CD4-positive, alpha-beta T cell treated with Interleukin-17A for 4 hours (primary cell): ENCODE data around the gene MRAP.
"Not testable (repeated sequence)": the region's sequence is repeated elsewhere in the genome, so short reads cannot be mapped to it uniquely, and the experiment has no call there.

ENCODE experiments used
- DNase-seq: peaks from one replicate; pipeline ENCODE4 v3.0.0-alpha.2; 2020; ENCODE audit warnings: mixed read lengths

MRAP gene

DNA sequence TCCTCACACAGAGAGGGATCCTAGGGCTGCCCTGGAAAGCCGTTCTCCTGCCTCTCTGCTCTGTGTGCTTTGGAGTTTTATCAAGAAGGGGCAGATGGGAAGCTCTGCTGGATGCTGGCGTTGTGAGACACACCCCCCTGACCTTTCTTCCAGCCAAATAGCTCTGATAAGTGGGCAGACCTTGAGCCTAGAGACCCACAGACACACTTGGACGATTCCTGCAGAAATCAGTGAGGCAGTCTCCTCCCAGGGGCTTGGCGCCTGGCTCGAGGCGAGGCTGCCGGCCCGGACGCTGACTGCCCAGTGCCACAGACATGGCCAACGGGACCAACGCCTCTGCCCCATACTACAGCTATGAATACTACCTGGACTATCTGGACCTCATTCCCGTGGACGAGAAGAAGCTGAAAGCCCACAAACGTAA lies at the start of gene MRAP:
Gene MRAP (plus strand): TSS at position 198 of the 424 bp plus-strand sequence. CDS start 117 bp downstream, at position 315.
- DNase-seq, result no peak

DNA sequence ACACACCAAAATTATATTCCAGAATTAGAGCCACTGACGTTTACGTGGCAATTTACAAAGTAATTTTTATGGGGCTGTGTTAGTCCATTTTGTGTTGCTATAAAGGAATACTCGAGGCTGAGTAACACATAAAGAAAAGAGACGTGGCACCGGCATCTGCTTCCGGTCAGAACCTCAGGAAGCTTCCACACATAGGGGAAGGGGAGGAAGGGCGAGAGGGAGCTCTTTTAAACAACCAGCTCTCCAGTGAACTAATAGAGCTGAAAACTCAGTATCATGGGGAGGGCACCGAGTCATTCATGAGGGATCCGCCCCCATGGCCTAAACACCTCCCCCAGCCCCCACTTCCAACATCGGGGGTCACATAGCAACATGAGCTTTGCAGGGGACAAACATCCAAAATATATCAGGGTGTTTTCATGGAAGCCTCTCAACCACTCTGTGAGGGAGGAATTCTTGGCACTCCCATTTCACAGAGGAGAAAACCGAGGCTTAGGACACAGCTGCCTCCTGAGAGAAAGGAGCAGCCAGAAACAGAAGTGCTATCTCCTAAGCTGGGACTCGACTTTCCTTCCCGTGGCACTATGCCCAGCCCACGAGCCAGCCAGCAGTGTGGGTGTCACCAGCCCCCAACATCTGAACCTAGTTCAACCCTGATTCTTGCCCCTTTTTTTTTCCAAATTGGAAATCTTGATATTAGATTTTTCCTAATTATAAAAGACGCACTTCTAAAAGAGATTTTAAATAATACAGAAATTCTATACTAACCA lies 49.0 kb upstream of the MRAP start:
- DNase-seq, result no peak

DNA sequence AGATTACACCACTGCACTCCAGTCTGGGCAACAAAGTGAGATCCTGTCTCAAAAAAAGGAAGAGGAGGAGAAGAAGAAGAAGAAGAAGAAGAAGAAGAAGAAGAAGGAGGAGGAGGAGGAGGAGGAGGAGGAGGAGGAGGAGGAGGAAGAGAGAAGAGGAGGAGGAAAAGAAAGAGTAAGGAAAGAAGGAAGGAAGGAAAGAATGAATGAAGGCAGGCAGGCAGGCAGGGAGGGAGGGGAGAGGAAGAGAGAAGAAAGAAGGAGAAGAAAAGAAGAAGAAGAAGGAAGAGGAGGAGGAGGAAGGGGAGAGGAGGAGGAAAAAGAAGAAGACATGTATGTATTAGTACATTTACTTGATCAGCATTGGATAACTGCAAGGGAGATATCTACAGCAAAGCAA lies 46.5 kb upstream of the MRAP start:
- DNase-seq, result no peak

DNA sequence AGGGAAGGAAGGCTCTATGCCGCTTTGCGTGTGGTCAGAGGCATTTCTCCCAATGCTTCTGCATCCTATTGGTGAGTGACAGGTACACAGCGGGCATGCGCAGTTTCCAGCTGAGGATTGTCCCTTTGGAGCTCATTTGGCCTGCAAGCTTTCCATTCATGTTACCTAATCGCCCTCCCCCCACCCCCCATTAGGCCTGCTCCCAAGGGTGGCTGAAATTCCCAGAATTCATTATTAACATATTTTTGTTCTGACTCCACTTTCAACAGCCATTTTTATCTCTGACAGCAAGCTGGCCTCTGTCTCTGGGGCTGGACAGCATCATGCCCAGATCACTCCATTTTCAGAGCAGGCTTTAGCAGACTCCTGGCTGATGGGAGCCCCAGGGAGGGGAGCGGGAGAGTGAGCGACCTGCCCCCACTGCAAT lies 45.4 kb upstream of the MRAP start:
- no peak for DNase-seq

DNA sequence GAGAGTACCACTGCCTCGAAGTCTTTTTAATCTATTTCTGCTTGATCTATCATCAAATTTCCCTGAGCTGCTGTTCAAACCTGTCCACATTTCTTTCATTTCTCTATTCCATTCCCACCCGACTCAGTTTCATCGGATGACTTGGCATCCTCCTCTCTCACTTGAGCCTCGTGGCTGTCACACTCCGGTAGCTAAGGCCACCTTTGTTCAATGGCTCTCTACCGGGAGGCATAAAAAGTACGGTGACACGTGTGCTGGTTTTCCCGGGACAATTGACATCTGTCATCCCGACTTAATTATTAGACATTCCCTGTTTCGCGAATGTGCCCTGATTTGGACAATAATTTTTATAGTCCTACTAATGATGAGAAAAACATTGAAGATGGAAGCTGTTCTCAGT lies 42.4 kb upstream of the MRAP start:
- no peak for DNase-seq

DNA sequence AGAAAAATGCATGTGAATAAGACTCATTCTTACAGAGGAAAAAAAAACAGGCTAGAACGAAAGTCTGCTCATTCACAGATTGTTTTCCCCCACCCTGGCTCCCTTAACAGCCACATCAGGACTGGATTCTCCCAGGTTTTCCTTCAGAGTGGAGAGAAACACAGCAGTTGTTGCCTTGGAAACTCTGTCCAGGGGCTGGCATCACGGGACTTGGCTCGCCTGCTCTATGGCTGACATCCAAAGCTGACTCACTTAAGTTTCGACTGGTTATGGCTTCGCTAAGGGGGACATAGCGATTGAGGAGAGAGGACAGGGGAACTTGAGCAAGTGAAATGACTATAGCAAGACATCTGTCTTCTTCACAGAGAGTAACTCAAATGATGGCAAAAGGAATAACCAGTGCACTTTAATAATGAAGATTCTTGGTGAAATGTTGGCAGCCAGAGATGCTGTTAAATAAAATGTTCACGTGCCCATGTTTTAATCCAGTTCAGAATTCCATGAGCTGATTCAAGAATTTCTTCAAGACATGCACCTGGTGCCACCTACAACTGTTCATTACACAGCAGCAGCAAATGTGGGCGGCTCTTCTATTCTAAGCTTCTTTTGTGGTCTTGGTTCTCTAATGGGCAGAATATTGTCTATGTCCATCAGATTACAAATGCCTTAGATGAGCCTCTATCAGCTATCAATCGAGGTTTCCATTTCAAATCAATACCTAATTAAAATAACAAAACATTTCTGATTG lies 41.6 kb upstream of the MRAP start:
- no peak for DNase-seq

DNA sequence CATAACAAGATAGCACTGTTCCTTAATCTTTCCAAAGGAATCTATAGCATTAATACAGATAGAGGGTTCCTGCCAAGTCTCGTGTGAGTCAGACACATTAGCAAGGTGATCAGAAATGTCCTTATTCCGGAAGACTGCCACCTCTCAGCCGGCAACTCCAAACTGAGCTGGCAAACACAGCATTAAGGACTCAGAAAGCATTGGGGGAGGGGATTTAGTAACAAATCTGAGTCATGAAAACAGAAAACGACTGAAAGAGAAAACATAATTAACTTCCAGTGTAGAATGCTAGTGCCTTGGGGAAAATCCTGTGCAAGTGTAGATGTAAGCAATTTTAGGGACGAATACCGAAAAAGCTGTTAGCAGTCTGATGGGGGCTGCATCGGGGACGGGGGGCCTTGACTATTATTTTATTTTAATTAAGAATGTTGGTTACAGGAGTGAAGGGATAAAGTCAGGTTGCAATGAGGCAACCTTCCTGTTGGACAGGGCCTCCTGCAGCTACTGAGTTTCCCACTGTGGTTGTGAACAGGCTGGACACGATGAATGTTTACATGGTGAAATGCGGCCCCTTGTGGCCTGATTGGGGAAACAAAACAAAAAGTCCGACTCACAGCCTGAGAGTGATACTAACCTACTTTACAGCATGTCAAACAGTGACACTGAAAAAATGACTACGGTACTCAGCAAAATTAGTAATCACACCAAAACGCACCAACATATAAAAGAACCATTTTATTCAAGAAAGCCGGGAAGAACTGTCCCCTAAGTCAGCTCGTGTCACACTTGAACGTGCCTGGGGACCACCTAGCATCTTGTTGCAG lies 40.5 kb upstream of the MRAP start:
- DNase-seq, result peak; percentile 15

DNA sequence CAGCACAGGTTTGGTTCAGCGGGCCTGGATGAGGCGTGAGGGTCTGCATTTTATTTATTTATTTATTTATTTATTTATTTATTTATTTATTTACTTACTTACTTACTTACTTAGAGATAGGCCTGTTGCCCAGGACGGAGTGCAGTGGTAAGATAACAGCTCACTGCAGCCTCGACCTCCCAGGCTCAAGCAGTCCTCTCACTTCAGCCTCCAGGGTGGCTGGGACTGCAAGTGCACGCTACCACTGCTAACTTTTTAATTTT lies 39.9 kb upstream of the MRAP start:
- DNase-seq, result not testable (repeated sequence)

DNA sequence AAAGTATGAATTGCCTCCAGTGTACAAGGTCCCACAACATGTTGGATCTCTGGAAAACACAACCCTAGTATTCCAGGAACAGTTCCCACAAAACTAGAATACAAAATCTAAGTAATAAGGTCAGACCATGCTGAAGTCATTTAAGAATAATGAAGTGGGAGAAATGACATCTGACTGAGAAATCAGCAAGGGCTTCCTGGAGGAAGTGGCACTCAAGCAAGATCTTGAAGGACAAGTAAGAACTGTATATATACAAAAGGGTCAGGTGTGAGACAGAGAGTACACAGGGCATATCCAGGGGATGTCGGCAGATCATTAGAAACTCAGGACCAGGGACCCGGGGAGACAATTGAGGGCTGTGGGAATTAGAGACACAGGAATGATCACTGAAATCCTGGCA lies 38.5 kb upstream of the MRAP start:
- no peak for DNase-seq

DNA sequence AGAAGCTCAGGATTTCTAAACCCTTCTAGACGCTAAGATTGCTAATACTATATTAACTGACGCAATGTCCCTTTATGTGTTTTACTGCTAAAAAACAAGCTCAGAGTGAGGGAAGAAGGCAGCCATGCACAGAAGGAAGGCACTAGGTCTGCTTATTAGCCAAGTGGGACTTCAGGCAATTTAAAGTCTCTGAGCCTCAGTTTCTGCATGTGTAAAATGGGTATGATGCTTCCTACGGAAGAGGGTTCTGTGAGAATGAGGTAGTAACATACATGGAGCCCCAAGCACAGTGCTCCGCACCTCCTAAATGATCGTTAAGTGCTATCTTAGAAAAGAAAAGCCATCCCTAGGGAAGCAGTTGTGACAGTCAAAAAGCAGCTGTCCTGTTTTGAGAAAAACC lies 36.7 kb upstream of the MRAP start:
- DNase-seq, result no peak

DNA sequence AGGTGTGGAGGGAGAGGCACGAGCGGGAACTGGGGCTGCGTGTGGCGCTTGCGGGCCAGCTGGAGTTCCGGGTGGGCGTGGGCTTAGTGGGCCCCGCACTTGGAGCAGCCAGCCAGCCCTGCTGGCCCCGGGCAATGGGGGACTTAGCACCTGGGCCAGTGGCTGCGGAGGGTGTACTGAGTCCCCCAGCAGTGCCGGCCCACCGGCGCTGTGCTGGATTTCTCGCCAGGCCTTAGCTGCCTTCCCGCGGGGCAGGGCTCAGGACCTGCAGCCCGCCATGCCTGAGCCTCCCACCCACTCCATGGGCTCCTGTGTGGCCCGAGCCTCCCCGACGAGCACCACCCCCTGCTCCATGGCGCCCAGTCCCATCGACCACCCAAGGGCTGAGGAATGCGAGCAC lies 33.3 kb upstream of the MRAP start:
- DNase-seq, result not testable (repeated sequence)

DNA sequence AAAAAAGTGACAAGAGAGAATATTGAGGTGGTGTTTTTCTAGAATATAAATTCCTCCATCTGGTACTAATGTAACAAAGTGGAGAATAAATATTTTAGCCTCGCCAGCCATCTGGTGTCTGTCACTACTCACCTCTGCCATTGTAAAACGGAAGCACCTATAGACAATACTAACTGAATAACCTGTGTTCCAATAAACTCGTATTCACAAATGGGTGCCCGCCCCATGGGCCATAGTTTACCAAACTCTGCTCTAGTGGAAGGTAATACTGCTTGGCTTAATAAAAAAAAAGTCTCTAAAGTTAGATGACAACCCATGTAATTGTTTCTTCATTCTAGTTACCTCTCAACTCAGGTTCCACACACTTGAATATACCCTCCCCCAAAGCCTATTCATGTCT lies 27.9 kb upstream of the MRAP start:
- DNase-seq, result no peak

DNA sequence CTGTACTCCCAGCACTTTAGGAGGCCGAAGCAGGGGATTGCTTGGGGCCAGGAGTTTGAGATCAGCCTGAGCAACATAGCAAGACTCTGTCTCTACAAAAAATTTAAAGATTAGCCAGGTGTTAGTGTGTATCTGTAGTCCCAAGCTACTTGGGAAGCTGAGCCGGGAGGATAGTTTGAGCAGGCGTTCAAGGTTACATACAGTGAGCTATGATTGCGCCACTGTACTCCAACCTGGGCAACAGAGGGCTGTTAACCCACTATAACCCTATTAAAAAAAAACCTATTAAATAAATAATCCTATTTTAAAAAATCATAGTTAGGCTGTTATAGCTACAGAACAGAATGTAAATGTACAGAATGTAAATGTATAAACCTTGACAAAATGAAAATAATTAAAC lies 22.0 kb upstream of the MRAP start:
- no peak for DNase-seq

DNA sequence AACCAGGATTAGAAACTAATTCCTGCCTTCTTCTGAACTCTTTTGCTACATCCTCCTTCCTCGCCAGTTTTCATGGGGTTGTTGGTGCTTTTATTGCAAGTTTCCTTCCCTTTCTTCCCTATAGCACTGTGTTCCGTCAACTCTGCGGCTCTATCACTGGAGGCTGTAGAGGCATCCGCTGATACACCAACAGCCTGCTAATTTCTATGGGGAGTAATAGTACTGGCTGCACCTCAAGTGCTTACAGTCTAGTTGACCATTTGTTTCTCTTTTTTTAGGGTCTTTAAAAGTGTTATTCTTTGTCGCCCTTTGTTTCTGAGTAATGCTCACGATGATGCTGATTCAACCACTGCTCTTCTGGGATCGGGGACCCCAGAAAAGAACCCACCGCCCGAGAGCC lies 20.6 kb upstream of the MRAP start:
- DNase-seq, result no peak

DNA sequence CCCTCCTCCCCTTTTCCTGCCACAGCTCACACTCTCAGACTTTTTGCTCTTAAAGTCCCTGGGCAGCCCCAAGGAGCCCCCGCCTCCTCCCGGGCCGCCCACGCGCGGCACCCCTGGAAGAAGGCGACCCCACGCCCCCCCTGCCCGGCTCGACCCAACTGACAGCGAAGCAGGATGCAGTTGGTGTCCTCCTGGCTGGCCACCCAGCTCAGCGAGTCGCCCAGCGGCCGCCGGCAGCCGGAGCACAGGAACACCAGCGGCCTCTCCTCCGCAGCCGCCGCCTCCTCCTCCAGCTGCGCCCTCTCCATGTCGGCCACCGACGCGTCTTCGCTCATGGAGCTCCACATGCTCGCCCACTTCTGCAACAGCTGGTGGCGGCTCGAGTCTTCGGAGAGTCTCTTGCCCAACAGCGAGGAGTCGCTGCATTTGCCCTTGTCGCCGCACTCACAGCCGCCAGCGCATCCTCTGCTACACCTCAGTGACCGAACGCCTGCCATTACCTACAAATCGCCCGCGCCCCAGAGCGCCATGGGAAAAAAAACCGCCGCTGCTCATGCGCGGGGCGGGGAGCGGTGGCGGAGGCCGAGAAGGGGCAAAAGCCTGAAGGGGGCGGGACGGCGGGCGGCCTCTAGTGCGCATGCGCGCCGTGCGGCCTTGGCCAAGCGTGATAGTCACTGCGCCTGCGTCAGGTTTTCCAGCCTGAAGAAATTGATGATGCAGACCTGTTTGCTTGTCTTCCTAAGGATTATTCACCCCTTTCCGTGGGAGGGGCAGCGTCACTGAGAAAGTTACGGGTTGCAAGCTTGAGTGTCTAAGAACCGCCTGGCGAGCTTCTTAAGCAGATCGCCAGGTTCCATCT lies 19.9 kb upstream of the MRAP start, which contains the start of gene MIS18A:
Gene MIS18A (minus strand): TSS at position 532 of the 859 bp plus-strand sequence. CDS start 35 bp downstream, at position 497.
- peak; percentile 98 for DNase-seq

DNA sequence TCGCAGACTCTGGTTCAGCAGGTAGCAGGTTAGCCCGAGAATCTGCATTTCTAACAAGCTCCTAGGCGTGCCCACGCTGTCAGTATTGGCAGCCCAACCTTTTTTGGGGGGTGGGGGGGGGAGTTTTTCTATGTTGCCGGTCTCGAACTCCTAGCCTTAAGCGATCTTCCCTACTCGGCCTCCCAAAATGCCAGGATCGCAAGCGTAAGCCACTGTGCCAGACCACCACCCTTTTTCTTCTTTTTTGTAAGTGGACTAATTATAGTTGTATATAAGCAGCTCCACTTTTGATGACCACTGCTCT lies 19.3 kb upstream of the MRAP start:
- DNase-seq, result no peak

DNA sequence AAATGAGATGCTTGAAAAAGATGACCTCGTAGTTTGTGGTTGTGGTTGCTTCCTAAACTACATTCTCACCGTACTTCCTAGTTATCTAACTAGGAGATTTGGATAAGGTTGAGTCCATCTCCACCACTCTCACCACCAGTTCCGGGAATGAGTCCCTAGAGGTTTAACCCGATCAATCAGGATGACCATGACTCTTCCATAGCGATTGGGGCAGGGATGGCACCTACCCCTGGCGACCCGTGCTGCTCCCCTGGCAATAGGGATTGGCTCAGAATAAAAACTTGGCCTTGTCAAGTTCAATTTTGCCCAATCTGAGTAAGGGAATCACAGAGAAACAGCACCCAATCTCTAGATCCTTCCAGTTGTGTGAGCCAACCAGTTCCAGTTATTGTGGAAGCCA lies 17.1 kb upstream of the MRAP start:
- no peak for DNase-seq

DNA sequence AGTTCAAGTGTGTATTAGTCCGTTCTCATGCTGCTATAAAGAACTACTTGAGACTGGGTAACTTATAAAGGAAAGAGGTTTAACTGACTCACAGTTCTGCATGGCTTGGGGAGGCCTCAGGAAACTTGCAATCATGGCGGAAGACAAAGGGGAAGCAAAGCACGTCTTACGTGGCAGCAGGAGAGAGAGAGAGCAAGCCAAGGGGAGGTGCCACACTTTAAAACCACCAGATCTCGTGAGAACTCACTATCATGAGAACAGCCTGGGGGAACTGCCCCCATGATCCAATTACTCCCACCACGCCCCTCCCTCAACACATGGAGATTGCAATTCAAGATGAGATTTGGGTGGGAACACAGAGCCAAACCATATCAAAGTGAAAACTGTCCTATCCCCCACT lies 15.7 kb upstream of the MRAP start:
- DNase-seq, result no peak

DNA sequence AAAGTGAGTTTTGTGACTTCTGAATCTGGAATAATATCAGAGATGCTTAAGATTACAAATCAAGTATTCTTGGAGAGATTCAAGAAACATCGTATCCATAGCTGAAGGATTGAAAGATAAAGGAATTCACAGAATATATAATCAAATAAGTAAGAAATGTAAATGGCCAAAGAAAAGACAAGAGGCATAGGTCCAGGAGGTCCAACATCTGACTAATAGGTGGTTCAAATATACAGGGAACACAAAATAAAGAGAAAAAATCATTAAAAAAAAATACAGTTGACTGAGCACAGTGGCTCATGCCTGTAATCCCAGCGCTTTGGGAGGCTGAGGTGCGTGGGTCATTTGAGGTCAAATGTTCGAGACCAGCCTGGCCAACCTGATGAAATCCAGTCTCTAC lies 13.2 kb upstream of the MRAP start:
- DNase-seq, result no peak

DNA sequence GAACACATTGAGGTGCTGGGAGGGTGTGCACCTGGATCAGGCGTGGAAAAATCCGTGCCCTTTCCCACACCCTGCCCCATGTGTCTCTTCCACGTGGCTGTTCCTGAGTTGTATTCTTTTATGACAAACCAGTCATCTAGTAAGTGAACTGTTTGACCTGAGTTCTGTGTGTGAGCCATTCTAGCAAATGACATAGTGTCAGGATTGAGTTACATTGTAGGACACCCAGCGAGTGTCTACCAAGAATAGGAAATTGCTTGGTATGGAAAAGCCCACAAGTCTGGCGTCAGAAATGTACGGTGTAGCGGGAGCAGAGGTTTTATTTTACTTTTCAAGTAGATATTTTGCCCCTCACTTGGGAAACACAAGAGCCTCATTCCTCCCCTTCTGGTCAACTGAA lies 1.2 kb upstream of the MRAP start:
- no peak for DNase-seq

DNA sequence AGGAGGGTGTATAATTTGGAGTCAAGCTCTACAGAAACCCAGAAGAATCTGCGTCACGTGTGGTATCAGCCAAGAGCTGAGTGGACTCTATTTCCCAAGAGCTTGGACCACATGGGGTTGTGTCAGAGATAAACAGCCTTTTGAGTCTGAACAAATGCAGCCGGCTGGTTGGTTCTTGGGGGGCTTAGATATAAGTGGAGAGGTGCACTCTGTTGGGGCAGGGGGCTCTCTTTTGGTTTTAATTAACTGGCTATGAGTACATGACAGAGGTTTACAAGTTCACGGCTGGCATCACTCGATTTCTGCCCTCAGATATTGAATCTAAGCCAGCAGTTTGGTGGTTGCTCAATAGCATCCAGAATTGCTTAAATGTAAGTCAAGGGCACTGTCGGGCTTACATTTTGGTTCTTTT lies 501 bp upstream of the MRAP start:
- no peak for DNase-seq

DNA sequence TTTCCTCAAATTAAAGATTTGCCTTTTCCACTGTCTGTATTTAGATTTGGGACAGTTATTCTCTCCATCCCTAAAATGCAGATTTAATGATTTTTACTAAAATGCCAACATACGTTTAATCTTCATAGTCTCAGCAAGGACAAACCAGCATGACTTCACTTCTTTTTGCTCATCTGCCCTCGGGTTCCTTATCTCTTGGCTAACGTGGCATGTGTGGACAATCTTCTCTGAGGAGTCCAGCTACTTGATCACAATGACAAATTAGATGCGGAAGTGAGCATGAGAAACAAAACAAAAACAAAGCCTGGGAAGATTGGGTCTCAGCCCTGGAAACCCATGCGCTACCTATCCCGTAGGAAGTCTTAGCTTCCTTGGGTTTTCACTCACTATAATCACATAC lies 1.0 kb downstream of the MRAP start:
- DNase-seq, result no peak

DNA sequence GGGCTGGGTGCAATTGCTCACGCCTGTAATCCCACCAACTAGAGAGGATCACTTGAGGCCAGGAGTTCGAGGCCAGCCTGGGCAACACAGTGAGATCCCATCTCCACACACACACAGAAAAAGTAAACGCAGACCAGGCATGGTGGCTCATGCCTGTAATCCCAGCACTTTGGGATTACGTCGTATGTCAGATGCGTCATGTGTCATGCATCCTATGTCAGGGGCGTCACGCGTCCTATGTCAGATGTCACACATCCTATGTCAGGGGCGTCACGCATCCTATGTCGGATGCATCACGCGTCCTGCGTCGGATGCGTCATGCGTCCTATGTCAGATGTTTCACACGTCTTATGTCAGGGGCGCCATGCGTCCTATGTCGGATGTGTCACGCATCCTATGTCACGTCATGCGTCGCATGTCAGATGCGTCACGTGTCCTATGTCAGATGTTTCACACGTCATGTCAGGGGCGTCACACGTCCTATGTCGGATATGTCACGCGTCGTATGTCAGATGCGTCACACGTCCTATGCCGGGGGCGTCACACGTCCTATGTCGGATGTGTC lies 1.5 kb downstream of the MRAP start:
- DNase-seq, result no peak
